Loucy (cell line): ENCODE data around the gene EFR3B.

ENCODE experiments used
- CTCF ChIP-seq: fragments of 200-600 bp; sonication (generic); conservative IDR thresholded peaks from 2 replicates; pipeline ENCODE4 v1.5.1; 2014; ENCODE audit warnings: mild to moderate bottlenecking, antibody characterized with exemption, low read length
- EZH2phosphoT487 ChIP-seq: fragments of 200-600 bp; IDR thresholded peaks from 2 replicates; pipeline ENCODE4 v1.6.1; 2018; ENCODE audit warnings: antibody characterized with exemption, mild to moderate bottlenecking, moderate library complexity, borderline replicate concordance

GRCh38 chr2:25119263-25119662 is 77.4 kb downstream of the EFR3B start:
- TF ChIP-seq CTCF (no peak), EZH2phosphoT487 (no peak)
